Fibroblast of the conjunctiva (primary cell): ENCODE measurements around the gene ZAP70.

Experiments used
- DNase-seq: peaks from one replicate; pipeline ENCODE4 v3.0.0-alpha.2; 2010; ENCODE audit warnings: low read depth

ZAP70 gene

DNA sequence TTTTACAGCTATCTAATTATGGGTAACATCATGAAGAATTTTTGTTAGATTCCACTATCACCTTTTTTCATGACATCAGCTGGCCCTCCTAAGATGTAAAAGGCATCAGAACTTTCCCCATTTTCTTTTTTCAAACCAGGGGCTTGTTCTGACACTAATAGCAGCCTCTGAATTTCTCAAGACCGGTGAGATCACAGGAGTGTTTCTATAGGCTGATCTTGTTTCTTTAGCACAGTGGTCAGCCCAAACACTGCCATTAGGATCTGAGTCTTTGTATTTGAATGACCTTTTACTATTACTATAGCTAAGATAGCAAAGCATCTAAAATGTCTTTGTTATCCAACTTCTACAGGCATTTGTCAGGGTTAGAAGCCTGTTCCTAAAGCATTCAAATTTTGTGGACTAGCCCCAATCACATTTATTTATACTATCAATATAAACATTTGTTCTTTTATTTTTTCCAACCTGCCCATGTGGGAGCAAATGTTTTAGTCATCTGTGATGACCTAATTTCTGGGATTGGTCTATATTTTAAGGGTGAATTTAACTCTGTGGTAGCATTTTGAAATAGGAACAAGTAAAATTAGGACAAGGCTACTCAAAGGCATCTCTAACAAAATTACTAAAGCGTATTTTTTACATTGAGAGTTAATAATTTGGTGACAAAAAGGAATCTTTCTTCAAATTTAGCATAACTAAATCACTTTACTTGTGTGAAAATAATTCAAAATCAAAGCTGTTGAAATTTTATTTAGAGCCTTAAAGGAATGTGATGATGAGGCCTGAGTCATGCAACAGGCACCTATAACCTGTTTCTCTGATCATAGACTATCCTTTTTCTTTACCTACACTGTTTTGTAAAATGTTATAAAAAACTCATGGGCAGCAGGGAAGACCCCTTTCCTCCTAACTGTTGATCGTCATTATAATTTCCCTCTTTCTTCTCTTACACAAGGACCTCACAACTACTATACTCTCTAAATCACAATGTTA, 39.3 kb downstream of the ZAP70 start:
- no peak for DNase-seq

DNA sequence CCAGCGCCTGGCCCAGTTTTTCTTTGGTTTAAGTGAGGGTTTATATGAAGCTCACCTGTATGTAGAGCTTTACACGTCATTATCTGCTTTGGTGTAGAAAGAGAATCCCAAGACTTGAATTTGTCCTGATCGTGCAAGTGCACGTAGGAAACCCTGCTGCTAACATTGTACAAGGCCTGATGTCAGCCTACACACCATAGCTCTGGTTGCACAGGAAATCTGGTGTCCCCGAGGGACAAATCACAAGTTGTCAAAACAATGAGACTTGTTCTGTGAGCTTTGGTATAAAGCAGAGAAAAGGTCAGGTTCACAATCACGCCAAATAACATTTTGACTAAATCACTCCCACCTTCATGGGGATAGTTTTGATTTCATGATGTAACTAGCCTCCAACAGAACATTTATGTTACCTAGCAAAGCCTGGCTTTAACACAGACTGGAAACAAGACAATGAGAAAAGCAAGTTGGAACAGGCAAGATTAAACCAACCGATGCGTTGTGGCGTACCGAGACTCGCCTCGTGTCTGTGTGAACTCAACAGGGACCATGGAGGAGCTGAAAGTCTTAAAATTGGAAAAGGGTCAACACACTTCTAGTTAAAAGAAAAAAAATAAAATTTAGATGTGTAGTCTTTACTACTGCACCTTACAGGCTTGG, 41.4 kb downstream of the ZAP70 start:
- DNase-seq = no peak

DNA sequence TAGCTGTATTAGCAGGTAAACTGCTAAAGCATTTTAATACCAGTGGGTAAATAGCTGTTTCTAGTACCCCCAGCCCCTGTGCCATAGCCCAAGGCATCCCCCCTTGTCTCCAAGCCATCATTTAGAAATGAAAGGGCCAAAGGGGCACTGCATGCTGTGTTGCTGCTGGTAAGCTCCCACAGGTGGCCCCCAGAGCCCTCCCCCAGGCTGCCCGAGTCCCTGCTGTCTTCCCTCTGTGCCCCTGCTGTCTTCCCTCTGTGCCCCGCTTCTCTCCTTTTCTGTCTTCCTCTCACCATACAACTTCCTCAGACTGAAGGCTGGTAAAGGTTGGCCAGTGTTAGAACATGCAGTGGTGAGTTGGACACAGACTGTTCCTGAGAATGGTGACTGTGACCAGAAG, 42.1 kb downstream of the ZAP70 start:
- DNase-seq = no peak

DNA sequence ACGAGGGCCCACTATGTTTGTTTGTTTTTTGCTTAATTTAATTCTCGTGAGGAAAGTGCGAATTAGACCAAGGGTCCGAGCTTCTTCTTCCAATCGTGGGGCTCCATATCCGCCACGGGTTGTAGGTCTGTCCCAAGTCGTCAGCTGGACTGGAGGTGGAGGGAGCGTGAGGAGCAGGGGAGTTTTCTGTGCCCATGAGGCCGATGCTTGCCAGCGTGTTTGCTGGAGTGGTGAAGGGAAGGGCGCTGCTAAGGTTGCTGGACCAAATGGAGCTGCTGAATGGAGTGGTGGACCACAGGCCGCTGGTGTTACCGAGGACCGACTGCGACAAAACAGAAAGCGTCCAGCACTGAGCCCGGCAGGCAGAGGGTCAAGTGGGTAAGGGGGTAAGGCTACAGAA, 43.7 kb downstream of the ZAP70 start:
- no peak for DNase-seq

DNA sequence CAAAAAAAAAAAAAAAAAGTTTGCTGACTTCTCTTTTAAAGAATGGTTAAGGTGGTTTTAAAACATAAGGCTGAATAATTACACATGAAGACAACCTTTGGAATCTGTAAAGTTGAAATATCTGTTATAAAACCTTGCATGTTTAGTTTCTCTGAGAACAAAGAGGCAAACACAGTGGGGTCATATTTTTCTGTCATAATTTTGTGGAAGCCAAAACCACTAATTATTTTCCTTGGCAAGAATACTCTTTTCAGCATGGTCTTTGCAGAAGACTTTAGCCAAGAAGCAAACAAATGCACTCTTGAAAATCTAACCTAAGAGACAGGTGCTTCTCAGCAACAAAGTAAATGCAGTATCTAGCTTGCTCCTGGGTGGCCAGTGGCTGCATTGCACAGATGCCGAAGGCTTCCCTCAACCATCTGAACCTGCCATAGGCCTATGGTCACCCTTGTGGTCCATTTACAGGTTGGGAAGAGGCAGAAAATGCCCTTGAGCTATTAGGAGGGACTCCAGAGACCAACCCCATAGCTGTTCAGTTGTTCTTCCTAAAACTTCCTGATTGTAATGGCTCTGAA, 44.8 kb downstream of the ZAP70 start:
- no peak for DNase-seq

DNA sequence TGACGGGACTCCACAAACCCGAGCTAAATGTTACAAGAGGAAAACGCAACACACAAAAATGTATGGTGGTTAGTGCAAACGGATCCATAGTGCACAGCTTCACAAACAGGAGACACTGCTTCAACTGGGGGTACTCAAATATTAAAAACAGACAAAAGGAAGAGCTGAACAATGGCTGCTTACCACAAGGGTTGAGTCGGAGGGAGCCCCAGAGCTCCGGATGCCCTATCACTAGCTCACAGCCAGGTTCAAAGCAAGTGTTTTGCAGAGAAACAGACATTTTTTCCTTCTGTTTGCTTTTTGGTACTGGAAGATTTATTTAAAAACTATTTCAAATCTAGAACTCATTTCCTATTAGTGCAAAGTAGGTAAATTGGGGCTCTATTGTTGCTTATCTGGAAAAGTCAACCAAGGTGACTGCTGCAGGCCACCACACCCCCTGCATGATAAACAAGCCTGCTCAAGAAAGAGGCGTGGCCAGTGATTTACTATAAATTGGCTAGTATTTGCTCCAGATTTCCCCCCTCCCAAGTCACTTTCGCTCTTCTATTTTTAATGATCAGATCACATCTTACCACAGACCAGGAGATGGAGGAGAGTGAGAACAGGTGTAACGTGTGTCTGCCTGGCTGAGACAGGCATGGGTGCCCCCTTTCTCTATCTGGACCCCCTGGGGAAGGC, 46.5 kb downstream of the ZAP70 start:
- no peak for DNase-seq

DNA sequence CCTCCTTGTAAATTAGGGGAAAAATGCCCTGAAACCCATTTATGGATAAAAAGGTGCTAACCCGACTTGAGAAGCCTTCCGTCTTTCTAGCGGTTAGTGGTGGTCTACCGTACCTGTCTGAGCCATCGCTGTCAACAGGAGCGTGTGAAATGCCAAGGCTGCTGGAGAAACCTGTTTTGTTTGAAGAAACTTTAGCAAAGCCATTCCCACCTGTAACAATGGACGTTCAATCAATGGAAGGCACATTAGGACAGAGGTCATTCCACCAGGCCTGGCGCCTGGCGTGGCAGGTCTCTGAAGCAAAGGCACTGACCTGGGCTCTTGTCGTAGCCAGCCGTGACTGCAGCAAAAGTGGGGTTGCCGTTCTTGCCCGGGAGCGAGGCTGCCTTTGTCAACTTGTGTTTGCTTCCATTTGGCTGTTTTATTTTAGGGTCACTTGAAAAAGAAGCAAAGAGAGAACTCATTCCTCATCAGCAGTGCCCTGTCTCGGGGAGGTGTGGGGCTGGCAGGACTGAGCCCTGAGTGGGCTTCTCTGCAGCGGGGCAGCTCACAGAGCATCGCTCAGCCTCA, 47.2 kb downstream of the ZAP70 start:
- no peak for DNase-seq

DNA sequence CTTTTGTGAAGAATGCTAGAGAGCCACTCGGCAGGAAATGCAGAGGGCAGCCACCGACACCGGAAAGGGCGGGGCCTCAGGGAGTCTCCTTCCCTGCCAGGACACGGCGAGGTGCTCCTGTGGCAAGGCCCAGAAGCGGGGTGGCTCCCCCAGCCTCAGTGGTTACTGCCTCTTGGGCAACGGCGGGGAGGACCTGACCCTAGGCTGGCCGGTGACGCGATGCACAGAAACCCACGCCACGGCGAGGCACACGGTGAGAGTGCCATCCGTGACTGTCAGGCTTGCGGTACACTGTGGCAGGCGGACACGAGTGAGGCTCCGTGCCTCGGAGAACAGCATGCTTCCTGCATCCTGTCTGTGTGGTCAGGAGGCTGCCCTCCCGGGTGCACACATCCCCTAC, 47.8 kb downstream of the ZAP70 start:
- DNase-seq = no peak

DNA sequence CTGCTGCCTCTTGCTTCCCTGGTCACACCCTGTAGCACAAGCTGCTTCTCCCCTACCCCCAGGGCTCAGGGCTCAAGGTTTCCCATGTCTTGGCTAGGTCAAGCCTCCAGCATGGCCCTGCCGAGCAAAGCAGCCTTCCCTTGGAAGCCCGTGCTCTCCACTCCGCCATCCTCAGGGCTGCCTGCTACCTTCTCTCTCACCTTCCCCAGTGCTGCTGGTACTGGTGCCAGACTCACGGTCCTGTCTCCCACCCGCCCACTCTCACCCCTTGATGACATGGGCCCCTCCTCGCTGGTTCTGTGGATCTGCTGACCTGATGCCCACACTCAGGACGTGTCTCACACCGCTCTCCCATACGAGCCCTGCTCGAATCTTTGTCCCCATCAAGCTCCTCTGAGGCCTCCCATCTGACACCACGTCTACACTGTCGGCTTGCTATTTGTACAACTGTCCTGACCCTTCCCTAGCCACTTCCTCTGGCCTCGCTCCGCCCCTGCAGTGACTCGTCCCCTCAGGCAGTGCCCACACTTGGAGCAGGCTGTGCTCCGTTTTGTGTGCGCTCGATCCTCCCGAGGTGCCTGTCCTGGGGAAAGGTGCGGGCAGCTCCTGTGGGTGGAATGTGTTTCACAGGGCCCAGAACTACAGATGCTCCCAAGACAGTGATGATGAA, 49.9 kb downstream of the ZAP70 start:
- no peak for DNase-seq

DNA sequence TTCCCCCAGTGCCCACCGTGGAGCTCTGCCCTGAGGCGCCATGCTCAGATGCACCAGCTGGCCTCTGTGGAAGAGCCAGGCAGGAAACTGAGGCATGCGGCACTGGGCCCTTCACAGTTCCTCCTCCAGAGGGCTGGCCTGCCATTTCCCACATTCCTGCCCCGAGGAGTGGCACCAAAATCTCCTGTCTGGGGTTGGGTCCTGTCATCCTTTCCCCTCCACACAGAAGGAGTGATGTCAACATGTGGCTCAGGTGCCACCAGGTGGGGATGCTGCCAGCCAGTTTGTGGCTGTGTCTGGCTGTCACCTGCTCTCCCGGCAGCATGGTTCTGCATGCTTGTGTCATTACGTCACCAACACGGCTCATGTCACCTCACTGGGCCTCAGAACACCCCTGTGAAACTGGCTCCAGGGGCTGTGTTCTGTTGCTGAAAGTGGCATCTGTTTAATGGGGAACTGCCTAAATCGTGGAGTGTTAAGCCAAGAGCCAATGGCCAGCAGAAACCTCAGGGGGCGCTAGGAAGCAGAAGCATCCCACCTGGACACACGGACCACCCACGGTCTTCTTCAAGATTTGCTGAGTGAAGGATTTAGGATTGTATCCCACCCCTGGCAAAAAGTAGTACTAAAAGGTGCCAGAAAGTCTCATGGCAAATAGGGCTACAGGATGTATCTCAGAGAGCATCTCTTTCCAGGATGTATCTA, 51.3 kb downstream of the ZAP70 start:
- DNase-seq = no peak

DNA sequence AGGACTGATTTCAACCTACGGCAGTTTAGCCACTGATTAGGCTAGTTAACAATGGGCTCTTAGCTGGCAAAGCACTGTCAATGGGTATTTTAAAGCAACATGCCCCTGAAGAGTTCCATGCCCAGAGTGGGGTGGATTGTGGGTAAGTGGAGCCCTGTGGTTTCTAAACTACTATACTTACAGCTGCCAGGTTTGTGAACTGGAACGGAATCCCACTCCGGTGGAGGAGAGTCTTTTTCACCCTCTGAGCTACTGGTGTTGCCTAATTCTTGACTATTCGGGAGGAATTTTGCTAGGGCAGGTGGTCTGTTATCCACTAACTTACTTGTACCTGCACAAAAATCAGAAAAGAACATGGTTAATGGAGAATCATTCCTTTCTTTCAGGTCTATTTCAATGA, 52.6 kb downstream of the ZAP70 start:
- DNase-seq = no peak

DNA sequence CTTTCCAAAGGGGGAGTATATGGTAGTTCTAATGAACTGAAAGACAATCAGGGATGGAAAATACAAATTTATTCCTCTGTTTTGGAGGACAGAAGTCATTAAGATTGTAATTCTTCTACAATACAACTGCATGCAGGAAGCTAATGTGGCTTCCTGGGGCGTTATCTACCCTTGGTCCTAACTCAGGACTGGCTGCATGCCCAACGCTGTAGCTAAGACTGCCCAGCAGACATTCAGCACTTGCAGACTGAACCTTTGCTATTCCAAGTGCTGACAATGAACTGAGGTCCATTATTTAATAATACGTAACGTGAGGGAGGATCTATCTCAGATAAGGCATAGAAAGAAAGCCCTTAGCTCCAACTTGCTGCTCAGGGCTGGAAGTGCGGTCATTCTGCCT, 53.2 kb downstream of the ZAP70 start:
- no peak for DNase-seq

DNA sequence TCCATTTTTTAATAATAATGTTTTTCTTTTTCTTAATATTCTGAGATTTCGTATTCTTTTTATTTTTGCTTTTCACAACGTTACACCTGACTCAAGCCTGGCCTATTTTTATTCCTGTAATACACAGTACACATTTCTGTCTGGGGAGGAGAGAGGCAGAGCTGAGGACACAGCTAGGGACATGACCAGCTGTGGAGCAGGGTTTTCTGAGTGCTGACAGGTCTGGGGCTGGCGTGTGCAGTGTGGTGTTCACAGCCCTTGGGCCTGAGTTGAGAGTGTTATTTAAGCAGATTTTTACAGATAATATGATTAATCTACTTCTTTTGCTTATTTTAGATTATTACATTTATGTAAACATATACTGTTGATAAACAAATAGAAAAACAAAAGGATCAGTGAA, 55.9 kb downstream of the ZAP70 start:
- DNase-seq = no peak

DNA sequence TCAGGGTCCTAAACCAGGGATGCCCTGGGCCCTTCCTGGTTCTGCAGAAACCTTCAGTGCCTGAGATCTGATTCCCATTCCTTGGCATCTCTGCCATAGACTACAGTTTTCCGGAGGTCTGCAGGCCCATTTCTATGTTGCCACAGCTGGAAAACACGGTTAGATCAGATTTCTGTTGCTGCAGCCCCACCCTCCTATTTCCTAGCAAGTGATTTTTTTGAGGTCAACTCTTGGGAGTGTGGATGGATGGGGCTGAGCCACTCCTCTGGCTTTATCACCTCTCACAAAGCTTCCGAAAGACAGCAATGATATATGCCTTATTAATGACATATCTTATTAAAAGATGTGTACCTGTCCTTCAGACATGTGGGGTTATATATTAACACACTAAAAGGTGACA, 56.3 kb downstream of the ZAP70 start:
- no peak for DNase-seq

DNA sequence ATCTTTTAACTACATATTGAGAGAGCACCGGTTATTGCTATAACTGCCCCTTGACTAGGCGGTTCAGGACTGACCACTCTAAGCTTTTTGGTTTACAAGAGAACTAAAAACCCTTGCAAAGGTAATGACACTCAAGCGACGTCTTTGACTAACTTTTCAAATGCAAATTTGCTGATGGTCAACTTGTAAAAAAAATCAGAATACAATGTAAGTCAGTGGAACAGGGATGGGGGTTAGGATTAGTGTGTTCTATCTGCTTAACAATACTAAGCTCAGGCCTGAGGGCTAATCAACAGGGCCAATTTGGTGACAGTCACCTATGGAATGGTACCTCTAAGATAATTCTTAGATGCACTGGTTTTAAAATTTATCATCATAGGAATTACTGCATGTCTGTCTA, 57.1 kb downstream of the ZAP70 start:
- no peak for DNase-seq

DNA sequence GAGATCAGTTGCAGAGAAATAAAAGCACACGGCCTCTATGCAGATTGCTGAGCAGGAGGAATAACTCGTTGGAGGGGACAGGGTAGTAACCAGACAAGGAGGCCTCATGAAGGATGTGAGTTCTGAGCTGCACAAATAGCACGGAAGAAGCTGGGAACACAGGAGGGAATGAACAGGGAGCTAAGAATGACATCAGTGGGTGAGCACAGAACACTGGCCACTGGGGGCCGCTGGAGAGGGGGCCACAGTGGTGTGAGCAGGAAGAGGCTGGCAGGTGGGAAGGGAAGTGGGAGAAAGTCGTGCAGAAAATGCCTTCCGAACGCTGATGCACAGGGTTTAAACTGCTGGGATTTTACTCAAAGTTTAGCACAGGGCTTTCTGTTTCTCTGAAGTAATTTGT, 61.0 kb downstream of the ZAP70 start:
- no peak for DNase-seq

DNA sequence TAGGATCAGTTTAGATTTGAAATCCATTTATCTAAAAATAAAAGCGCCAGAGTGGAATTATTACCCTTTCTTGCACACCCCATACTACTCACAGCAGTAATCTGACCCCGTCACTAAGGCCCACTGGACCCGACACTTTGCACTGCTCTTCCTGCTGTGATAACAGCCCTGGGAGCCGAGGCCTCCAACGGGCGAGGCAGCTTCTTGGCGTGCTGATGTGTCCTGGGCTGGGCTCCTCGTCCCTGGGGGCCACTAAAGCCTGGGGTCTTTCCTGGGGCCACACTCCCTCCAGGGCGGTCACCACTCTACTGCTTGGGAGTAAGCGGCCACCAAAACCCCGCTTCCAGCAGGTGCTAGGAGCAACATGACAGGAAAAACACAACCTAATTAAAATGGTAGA, 61.7 kb downstream of the ZAP70 start:
- DNase-seq = no peak

DNA sequence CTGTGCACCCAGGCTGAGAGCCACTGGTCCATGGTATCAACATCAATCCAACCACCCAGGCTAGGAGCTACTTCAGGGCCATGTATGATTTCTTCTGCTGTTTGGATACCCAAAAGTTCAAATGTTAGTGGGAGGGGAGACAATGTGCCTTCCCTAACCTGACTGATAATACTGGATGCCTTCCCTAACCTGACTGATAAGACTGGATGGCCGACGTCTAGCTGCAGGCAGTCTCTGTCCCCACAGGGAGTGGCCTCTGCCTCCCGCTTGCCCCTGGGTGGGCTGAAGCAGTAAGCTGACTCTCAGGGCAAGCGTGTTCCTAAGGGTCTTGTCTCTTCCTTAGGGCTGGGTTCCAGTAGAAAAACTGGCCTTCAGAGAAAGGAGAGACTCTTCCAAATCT, 65.8 kb downstream of the ZAP70 start:
- no peak for DNase-seq

DNA sequence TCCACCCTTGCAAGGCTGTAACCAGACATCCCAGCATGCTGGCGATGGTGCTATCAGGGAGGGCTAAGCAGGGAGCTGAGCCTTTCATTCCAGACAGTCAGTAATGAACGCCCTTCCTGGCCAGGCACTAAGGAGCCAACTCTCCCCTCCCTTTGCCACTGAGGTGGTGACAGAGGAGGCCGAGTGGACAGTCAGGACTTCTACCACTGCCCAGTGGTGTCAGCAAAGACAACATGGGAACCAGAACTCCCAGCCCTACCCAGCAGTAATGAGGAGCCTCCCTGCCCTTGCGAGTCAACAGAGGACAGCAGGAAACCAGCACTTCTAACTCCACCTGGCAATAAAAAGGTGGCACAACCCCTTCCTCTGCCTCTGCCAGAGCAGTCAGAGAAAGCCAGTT, 68.6 kb downstream of the ZAP70 start:
- no peak for DNase-seq

DNA sequence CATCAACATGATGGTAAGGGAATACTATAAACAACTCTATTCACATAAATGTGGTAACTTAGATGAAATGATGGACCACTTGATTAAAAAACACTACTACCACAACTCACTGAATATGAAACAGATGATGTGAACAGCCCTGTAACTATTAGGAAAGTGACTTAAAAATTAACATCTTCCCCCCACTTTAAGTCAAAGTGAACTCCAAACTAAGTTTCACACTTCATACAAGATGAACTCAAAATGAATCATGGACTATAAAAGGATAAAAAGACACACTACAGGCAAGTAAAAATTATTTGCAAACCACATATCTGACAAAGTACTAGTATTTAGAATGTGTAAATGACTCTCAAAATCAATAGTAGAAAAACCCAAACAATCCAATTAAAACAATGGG, 71.6 kb downstream of the ZAP70 start:
- DNase-seq = no peak

DNA sequence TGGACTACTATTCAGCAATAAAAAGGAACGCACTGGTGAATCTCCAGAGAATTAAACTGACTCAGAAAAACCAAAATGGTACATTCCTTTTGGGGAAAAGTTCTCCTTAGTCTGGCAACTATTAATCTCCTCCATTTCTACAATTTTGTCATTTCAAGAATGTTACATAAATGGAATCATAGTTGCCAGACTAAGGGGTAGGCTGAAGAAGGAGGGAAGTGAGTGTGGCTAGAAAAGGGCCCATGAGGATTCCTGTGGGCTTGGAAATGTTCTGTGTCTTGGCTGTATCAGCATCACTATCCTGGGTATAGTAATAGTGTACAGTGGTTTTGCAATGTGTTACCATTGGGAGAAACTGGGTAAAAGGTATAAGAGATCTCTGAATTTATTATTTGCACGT, 72.4 kb downstream of the ZAP70 start:
- DNase-seq = no peak
